ENCODE measurements around the gene MAP3K3.
"Not testable (repeated sequence)": the region's sequence is repeated elsewhere in the genome, so short reads cannot be mapped to it uniquely, and the experiment has no call there.

Gene MAP3K3

GRCh38 chr17:63706336-63707082 is 84.3 kb downstream of the MAP3K3 start:
- no peak for DNase-seq (ENCODE audit: low spot score)

GRCh38 chr17:63707151-63707550 is 84.9 kb downstream of the MAP3K3 start:
- no peak for DNase-seq (ENCODE audit: low spot score)

- DNase-seq (ENCODE audit: low spot score): no peak
Measured at GRCh38 chr17:63709110-63709509, 86.9 kb downstream of the MAP3K3 start.

GRCh38 chr17:63714550-63715277 is 92.5 kb downstream of the MAP3K3 start:
- DNase-seq (ENCODE audit: low spot score): peak; percentile 46

GRCh38 chr17:63716426-63716825 is 94.2 kb downstream of the MAP3K3 start:
- DNase-seq (ENCODE audit: low spot score): no peak

GRCh38 chr17:63718988-63719387 is 96.8 kb downstream of the MAP3K3 start:
- DNase-seq (ENCODE audit: low spot score): no peak

- DNase-seq (ENCODE audit: low spot score): not testable (repeated sequence)
Measured at GRCh38 chr17:63720194-63720593, 98.0 kb downstream of the MAP3K3 start.

GRCh38 chr17:63722403-63722802 is 100.2 kb downstream of the MAP3K3 start:
- DNase-seq (ENCODE audit: low spot score): no peak

- DNase-seq (ENCODE audit: low spot score): no peak
Measured at GRCh38 chr17:63735691-63736090, 113.5 kb downstream of the MAP3K3 start.

- DNase-seq (ENCODE audit: low spot score): peak; percentile 3
Measured at GRCh38 chr17:63740464-63741142, 118.4 kb downstream of the MAP3K3 start.

GRCh38 chr17:63741143-63741407 is 118.9 kb downstream of the MAP3K3 start:
- no peak for DNase-seq (ENCODE audit: low spot score)

GRCh38 chr17:63741408-63742173 is 119.4 kb downstream of the MAP3K3 start, which contains the start of gene STRADA:
Gene STRADA (minus strand): TSS chr17:63741799. CDS start chr17:63728369, 13,430 bp downstream.
- DNase-seq (ENCODE audit: low spot score): peak; percentile 99

Measured in AG08395 (cell line).